Measurements from ENCODE around the gene RNF213.

- no peak for TF ChIP-seq CTCF (IDR thresholded peaks at IDR 0.05; ENCODE audit: low read depth, low read length)
- TF ChIP-seq POLR2A (IDR thresholded peaks at IDR 0.05; ENCODE audit: extremely low read depth, insufficient read length) = no peak
- no peak for TF ChIP-seq MAX (IDR thresholded peaks at IDR 0.05; ENCODE audit: low read depth, low read length)
- no peak for TF ChIP-seq MYC (IDR thresholded peaks at IDR 0.05; ENCODE audit: low read depth, low read length)
Observed at GRCh38 chr17:80272366-80272765, 11.7 kb downstream of the RNF213 start.

Measured in NB4 (cell line).